DND-41 (cell line): Measurements from ENCODE around the gene FTO.

Experiments
- ATAC-seq: fragments of 200-7000 bp; cut with Tn5 transposase; 3 replicates; pipeline ENCODE4 v1.9.1; 2021; ENCODE audit warnings: low read depth; ENCODE audit not compliant: insufficient read depth
- DNase-seq: peaks from one replicate; pipeline ENCODE4 v3.0.0-alpha.2; 2020
- H2AFZ ChIP-seq: 2 replicates; pipeline ENCODE4 v1.6.0; 2012; ENCODE audit warnings: low read depth, low read length
- H3K27ac ChIP-seq: 2 replicates; pipeline ENCODE4 v1.5.1; 2012; ENCODE audit warnings: low read length, inconsistent platforms
- H3K27me3 ChIP-seq: fragments of 200-600 bp; sonication (generic); 2 replicates; pipeline ENCODE4 v1.6.0; 2012; ENCODE audit warnings: low read length, mild to moderate bottlenecking, inconsistent platforms; ENCODE audit not compliant: insufficient read depth, poor library complexity
- H3K36me3 ChIP-seq: 2 replicates; pipeline ENCODE4 v1.5.1; 2012; ENCODE audit warnings: low read length, inconsistent platforms; ENCODE audit not compliant: insufficient read depth
- H3K4me1 ChIP-seq: 2 replicates; pipeline ENCODE4 v1.5.1; 2012; ENCODE audit warnings: mild to moderate bottlenecking, low read length; ENCODE audit not compliant: insufficient read depth
- H3K4me2 ChIP-seq: 2 replicates; pipeline ENCODE4 v1.6.0; 2012; ENCODE audit warnings: mild to moderate bottlenecking, moderate library complexity, low read length, inconsistent platforms; ENCODE audit not compliant: insufficient read depth
- H3K4me3 ChIP-seq, 2 experiments: fragments of 200-600 bp in 1 of 2; shearing (Covaris generic) in 1 of 2; 2 replicates each; pipeline ENCODE4 v1.5.1; 2012 to 2016; ENCODE audit warnings: inconsistent platforms in 2 of 2, low read length in 2 of 2, mild to moderate bottlenecking in 2 of 2, low read depth in 1 of 2, moderate library complexity in 1 of 2
- H3K79me2 ChIP-seq: 2 replicates; pipeline ENCODE4 v1.6.0; 2012; ENCODE audit warnings: low read length, inconsistent platforms; ENCODE audit not compliant: insufficient read depth
- H3K9ac ChIP-seq: 2 replicates; pipeline ENCODE4 v1.6.0; 2012; ENCODE audit warnings: low read depth, mild to moderate bottlenecking, inconsistent platforms, low read length, moderate library complexity
- H3K9me3 ChIP-seq: 2 replicates; pipeline ENCODE4 v1.5.1; 2012; ENCODE audit warnings: low read length, moderate library complexity, mild to moderate bottlenecking, inconsistent platforms; ENCODE audit not compliant: insufficient read depth, severe bottlenecking
- H4K20me1 ChIP-seq: 2 replicates; pipeline ENCODE4 v1.6.0; 2012; ENCODE audit warnings: low read length; ENCODE audit not compliant: insufficient read depth
- CTCF ChIP-seq: IDR thresholded peaks from 2 replicates; pipeline ENCODE4 v1.5.1; 2012; ENCODE audit warnings: borderline replicate concordance, low read length, moderate library complexity, mild to moderate bottlenecking; ENCODE audit not compliant: poor library complexity, severe bottlenecking; ENCODE audit errors: extremely low read depth
- EZH2 ChIP-seq: IDR thresholded peaks from 3 replicates; pipeline ENCODE4 v1.6.1; 2012; ENCODE audit warnings: borderline replicate concordance, low read depth, mild to moderate bottlenecking, moderate library complexity, low read length, inconsistent platforms; ENCODE audit not compliant: severe bottlenecking

The FTO gene

DNA sequence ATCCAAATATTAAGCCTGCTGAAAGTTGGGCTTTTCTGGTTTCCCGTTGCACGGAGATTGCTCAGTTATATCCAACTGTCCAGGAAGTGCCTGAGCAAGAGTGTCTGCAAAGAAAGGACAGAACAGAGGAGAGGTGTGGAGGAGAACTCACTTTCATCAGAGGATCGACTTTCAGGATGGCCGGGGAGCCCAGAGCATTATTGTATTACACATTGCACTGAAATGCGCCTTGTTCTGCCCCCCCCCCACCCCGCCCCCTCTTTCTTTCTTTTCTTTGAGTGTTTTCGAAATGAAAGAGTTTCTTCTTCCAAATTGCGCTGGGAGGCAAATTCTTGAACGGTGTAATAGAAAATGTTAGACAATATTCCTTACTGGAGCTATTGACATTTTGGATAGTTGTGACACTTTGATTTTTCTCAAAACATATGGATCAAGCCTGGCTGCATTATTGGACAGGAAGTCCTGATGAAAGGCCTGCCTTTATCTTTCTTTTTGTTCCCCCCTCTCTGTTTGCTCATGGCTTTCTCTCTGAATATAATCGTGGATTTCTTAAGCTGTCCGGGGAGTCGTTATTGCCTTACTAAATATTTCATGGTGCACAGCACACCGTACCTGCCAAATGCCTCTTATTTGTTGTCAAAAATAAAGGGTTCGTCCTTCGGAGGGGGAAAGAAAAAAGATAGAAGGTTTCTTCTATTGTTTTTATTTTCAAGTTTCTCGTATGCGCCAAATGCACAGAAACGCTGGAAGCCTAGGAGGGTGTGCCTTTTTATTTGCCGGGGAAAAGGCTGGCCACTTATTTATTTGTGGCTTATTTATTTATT lies 471.8 kb downstream of the FTO start:
- no peak overlapping the region; the same call in 1 of the 2 replicates for H2AFZ ChIP-seq
- TF ChIP-seq CTCF (no peak), EZH2 (no peak)
- ATAC-seq, result no peak
- no peak overlapping the region for H3K4me3 ChIP-seq
- H3K27me3 ChIP-seq, result no peaks in the 10 kb centered on the region
- H4K20me1 ChIP-seq, result no peaks in the 10 kb centered on the region
- H3K9ac ChIP-seq, result peak overlapping the region; percentile 13; the same call in 1 of the 2 replicates
- H3K4me2 ChIP-seq, result no peak overlapping the region
- no peak for DNase-seq
- H3K36me3 ChIP-seq, result no peaks in the 10 kb centered on the region
- H3K27ac ChIP-seq, result peak overlapping the region; percentile 61; the same call in 1 of the 2 replicates
- H3K9me3 ChIP-seq, result no peaks in the 10 kb centered on the region
- no peaks in the 10 kb centered on the region for H3K79me2 ChIP-seq
- H3K4me1 ChIP-seq, result peaks cover 22% of the 10 kb centered on the region

DNA sequence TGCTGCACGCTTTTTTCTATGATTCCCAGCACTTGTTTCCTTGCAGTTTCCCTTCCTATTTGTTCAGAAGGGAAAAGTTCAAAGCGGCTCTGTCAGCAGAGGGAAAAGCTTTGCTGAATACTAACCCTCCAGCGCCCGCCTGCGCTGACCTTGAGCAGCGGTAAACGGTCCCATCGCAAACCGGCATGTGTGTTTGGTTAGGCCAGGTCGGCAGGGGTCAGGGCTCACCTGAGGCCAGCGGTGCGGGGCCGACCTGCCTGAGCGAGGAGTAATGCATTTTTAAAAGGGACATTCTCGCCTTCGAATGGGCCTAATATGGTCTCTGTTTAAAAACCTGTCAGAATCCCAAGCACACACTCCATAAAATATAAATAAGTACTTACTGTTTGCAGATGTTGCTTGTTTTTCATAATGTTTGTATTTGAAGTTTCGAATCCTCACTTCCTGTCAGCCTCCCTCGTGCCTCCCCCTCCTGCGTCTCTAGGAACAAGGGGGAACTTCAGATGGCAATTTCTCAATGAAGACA lies 472.5 kb downstream of the FTO start:
- Histone ChIP-seq H2AFZ (peak overlapping the region; percentile 68), H3K36me3 (no peaks in the 10 kb centered on the region), H3K4me2 (no peak overlapping the region), H3K9me3 (no peaks in the 10 kb centered on the region), H3K27me3 (no peaks in the 10 kb centered on the region), H4K20me1 (no peaks in the 10 kb centered on the region), H3K4me3 (no peak overlapping the region), H3K79me2 (no peaks in the 10 kb centered on the region), H3K4me1 (peaks cover 22% of the 10 kb centered on the region), H3K27ac (peak overlapping the region; percentile 61), H3K9ac (peak overlapping the region; percentile 13)
- ATAC-seq (peak; percentile 27; the same call in 1 of the 3 replicates), DNase-seq (no peak)
- TF ChIP-seq EZH2 (no peak), CTCF (no peak)

- no peaks in the 10 kb centered on the region for H4K20me1 ChIP-seq
- H3K4me2 ChIP-seq, result no peak overlapping the region
- H2AFZ ChIP-seq, result peak overlapping the region; percentile 68
- H3K9me3 ChIP-seq, result no peaks in the 10 kb centered on the region
- no peaks in the 10 kb centered on the region for H3K36me3 ChIP-seq
- no peaks in the 10 kb centered on the region for H3K79me2 ChIP-seq
- H3K27ac ChIP-seq, result peak overlapping the region; percentile 61
- no peak for DNase-seq
- peak overlapping the region; percentile 13; the same call in 1 of the 2 replicates for H3K9ac ChIP-seq
- H3K4me3 ChIP-seq, result no peak overlapping the region
- peak; percentile 27; the same call in 1 of the 3 replicates for ATAC-seq
- peaks cover 22% of the 10 kb centered on the region for H3K4me1 ChIP-seq
- TF ChIP-seq CTCF (no peak), EZH2 (no peak)
- no peaks in the 10 kb centered on the region for H3K27me3 ChIP-seq
Measured at GRCh38 chr16:54177052-54177861, 473.3 kb downstream of the FTO start.
